Transverse colon (tissue), 4 donors: Measurements from ENCODE around the gene ZNF778. TPM values are rescaled to one million over a fixed set of nuclear protein-coding genes. Genes with fewer than 3 reads are reported as not detected.

Source experiments
- DNase-seq: peaks from one replicate; pipeline ENCODE4 v3.0.0-alpha.2; 2019
- H3K27ac ChIP-seq, 4 donors: fragments of 200-600 bp; sonication (generic); 2 replicates each; pipeline ENCODE4 v1.5.1; 2016 to 2018; ENCODE audit warnings: inconsistent platforms in 4 of 4
- H3K27me3 ChIP-seq: fragments of 200-600 bp; sonication (generic); 2 replicates; pipeline ENCODE4 v1.5.1; 2017; ENCODE audit warnings: inconsistent platforms
- H3K36me3 ChIP-seq, 4 donors: fragments of 200-600 bp; sonication (generic); 2 replicates each; pipeline ENCODE4 v1.5.1; 2017 to 2019; ENCODE audit warnings: inconsistent platforms in 4 of 4
- H3K4me1 ChIP-seq, 4 donors: fragments of 200-600 bp; sonication (generic); 2 replicates each; pipeline ENCODE4 v1.5.1; 2017 to 2020; ENCODE audit warnings: inconsistent platforms in 4 of 4
- H3K4me3 ChIP-seq, 4 donors: fragments of 200-600 bp; sonication (generic); 1 replicate in 1 of 4; 2 replicates in 3 of 4; pipeline versions ENCODE4 v1.5.1 to v1.6.1; 2017 to 2019; ENCODE audit warnings: inconsistent platforms in 4 of 4
- H3K9me3 ChIP-seq, 2 donors: fragments of 200-600 bp; sonication (generic); 2 replicates each; pipeline ENCODE4 v1.5.1; 2017 to 2019; ENCODE audit warnings: inconsistent platforms in 2 of 2
- CTCF ChIP-seq, 5 experiments: fragments of 200-600 bp in 3 of 5; fragments of 450-650 bp in 2 of 5; sonication (generic) in 3 of 5; IDR thresholded peaks; 1 replicate in 2 of 5; 2 replicates in 3 of 5; pipeline ENCODE4 v1.5.1; 2016 to 2017; ENCODE audit warnings: antibody characterized with exemption in 5 of 5, inconsistent platforms in 3 of 5, mild to moderate bottlenecking in 2 of 5, moderate library complexity in 1 of 5
- EP300 ChIP-seq: sonication (generic); formaldehyde crosslinking; IDR thresholded peaks from one replicate; pipeline ENCODE4 v1.6.1; 2017; ENCODE audit warnings: antibody characterized with exemption, low read depth
- POLR2A ChIP-seq: fragments of 450-650 bp; IDR thresholded peaks from one replicate; pipeline ENCODE4 v1.6.1; 2016; ENCODE audit warnings: antibody characterized with exemption, mild to moderate bottlenecking, moderate library complexity
- POLR2AphosphoS5 ChIP-seq, 3 donors: sonication (generic); formaldehyde crosslinking; IDR thresholded peaks; one replicate each; pipeline ENCODE4 v1.6.1; 2016; ENCODE audit warnings: antibody characterized with exemption in 3 of 3
- WGBS, 2 donors: methylation state at CpG; one replicate each; pipeline ENCODE4 v1.1.5; 2018; ENCODE audit warnings: low coverage in 1 of 2; 5-methylcytosine and 5-hydroxymethylcytosine counted together
- in situ Hi-C, 4 donors: fragments of 200-750 bp; cut with MboI; loops; one replicate each; pipeline versions ENCODE4 v1.15.0 to v1.15.1; 2017; ENCODE audit warnings: low sequenced_read_pairs in 3 of 4, low pct_ligation_motif_present in 1 of 4, low pct_unique_long_range_greater_than_20kb in 1 of 4
- intact Hi-C: fragments of 100-400 bp; cut with DNase I; formaldehyde crosslinking; loops from one replicate; pipeline ENCODE4 v1.15.1; 2023; ENCODE audit warnings: low total_unique reads
- total RNA-seq, 4 donors: library from RNA; depleted of rRNA; stranded (reverse); fragments of >200 nt; gene quantifications; one replicate each; pipeline ENCODE4 v1.1.0, GENCODE V29; 2016

ZNF778 gene
- total RNA-seq, 4 donors from 2014 or later: 9.3 to 89.0 (median 13.4) TPM

DNA sequence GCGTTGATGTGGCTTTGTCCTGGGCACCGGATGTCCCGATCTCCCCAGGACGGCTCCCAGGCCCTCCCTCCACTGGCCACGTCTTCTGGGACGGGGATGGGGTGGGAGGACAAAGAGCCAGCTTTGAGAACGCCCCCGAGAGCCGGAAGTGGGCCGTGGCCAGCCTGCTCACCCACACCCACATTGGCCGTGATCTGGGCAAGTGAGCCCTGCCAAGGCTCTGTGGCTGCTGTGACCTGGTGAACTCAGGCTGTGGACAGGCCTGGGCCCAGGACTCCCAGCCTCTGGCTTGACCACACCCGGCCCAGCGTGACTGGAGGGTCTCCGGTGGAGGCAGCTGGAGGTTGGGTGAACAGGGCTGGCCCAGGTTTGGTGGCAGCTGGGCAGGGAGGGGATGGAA is 42.6 kb upstream of the ZNF778 start:
- intact Hi-C loops (no loop called here), in situ Hi-C loops (loop anchor here in 2 of 4 donors (25.0 kb wide), 1 partner anchor 238 kb away; no protein-coding TSS in a partner anchor)
- Histone ChIP-seq H3K4me1 (peaks cover 10 to 17% (median 13%) of the 10 kb centered on the region in 4 donors), H3K36me3 (no peaks in the 10 kb centered on the region), H3K27ac (no peak overlapping the region), H3K4me3 (no peak overlapping the region), H3K27me3 (peaks cover 75% of the 10 kb centered on the region), H3K9me3 (no peaks in the 10 kb centered on the region)
- TF ChIP-seq CTCF (IDR thresholded peaks at IDR 0.05) (no peak), POLR2A (no peak), POLR2AphosphoS5 (IDR thresholded peaks at IDR 0.05) (no peak), EP300 (no peak)
- DNase-seq: no peak
- 47% methylated on average over 14 of the region's 14 CpGs; no CpG with 5 or more reads in 1 of the 2 donors for whole genome bisulfite sequencing, 2 donors

- in situ Hi-C loops (no loop called here), intact Hi-C loops (no loop called here)
- Histone ChIP-seq H3K27ac (no peak overlapping the region), H3K9me3 (no peaks in the 10 kb centered on the region), H3K27me3 (peaks cover 69% of the 10 kb centered on the region), H3K36me3 (no peaks in the 10 kb centered on the region), H3K4me1 (peaks cover 10 to 16% (median 11%) of the 10 kb centered on the region in 4 donors), H3K4me3 (no peak overlapping the region)
- no peak for TF ChIP-seq POLR2A
- no peak for TF ChIP-seq EP300
- TF ChIP-seq CTCF (IDR thresholded peaks at IDR 0.05): no peak
- no peak for TF ChIP-seq POLR2AphosphoS5 (IDR thresholded peaks at IDR 0.05)
- no peak for DNase-seq
- WGBS, 2 donors: 33% methylated on average over 14 of the region's 20 CpGs; no CpG with 5 or more reads in 1 of the 2 donors
Observed at GRCh38 chr16:89175280-89176146, 42.0 kb upstream of the ZNF778 start.

DNA sequence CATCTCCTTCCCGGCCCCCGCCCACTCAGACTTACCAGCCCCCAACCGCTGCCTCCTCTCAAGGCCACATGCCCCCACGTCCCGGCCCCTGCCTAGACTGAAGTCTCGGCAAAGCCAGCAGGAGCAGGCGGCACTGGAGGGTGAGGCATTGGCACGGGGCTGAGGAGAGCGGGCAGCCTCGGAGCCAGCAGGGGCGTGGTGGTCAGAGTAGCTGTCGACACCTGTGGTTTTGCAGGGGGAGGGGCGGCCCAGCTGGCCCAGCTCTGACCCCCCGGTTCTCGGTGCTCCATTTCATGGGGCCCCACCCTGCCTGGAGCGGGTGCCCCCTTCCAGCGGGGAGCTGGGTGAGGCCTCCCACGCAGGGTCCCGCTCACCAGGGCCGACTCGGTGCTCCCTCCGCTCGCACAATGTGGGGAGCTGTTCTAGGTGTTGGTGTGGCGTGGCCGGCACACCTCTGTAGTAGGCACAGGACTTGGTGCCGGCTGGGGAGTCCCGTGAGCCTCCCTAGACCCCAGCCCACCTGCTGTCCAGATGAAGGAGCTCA is 41.3 kb upstream of the ZNF778 start:
- 82% methylated on average over 26 of the region's 27 CpGs; no CpG with 5 or more reads in 1 of the 2 donors for WGBS, 2 donors
- no peak overlapping the region for H3K27ac ChIP-seq
- peaks cover 4 to 8% (median 5%) of the 10 kb centered on the region in 4 donors for H3K4me1 ChIP-seq
- DNase-seq: no peak
- in situ Hi-C loops (no loop called here), intact Hi-C loops (no loop called here)
- no peaks in the 10 kb centered on the region for H3K36me3 ChIP-seq
- TF ChIP-seq EP300: no peak
- TF ChIP-seq CTCF (IDR thresholded peaks at IDR 0.05): no peak
- TF ChIP-seq POLR2AphosphoS5 (IDR thresholded peaks at IDR 0.05): no peak
- no peak for TF ChIP-seq POLR2A
- H3K27me3 ChIP-seq: peaks cover 62% of the 10 kb centered on the region
- H3K9me3 ChIP-seq: no peaks in the 10 kb centered on the region
- H3K4me3 ChIP-seq: no peak overlapping the region

- Histone ChIP-seq H3K4me3 (no peak overlapping the region), H3K27ac (no peak overlapping the region), H3K4me1 (peaks cover 2 to 4% (median 3%) of the 10 kb centered on the region in 4 donors), H3K27me3 (peaks cover 60% of the 10 kb centered on the region), H3K9me3 (no peaks in the 10 kb centered on the region), H3K36me3 (no peaks in the 10 kb centered on the region)
- in situ Hi-C loops: no loop called here
- intact Hi-C loops: no loop called here
- 74% methylated on average over 5 of the region's 9 CpGs; no CpG with 5 or more reads in 1 of the 2 donors for WGBS, 2 donors
- TF ChIP-seq POLR2A (no peak), CTCF (IDR thresholded peaks at IDR 0.05) (no peak), POLR2AphosphoS5 (IDR thresholded peaks at IDR 0.05) (no peak), EP300 (no peak)
- no peak for DNase-seq
Observed at GRCh38 chr16:89176717-89177116, 40.8 kb upstream of the ZNF778 start.
